ELR (cell line): ENCODE results near the gene MAN2B2.
"Not testable (repeated sequence)": the region's sequence is repeated elsewhere in the genome, so short reads cannot be mapped to it uniquely, and the experiment has no call there.

ENCODE experiments used
- DNase-seq: peaks from one replicate; pipeline ENCODE4 v3.0.0-alpha.2; 2015; ENCODE audit warnings: low read depth

Gene MAN2B2

DNA sequence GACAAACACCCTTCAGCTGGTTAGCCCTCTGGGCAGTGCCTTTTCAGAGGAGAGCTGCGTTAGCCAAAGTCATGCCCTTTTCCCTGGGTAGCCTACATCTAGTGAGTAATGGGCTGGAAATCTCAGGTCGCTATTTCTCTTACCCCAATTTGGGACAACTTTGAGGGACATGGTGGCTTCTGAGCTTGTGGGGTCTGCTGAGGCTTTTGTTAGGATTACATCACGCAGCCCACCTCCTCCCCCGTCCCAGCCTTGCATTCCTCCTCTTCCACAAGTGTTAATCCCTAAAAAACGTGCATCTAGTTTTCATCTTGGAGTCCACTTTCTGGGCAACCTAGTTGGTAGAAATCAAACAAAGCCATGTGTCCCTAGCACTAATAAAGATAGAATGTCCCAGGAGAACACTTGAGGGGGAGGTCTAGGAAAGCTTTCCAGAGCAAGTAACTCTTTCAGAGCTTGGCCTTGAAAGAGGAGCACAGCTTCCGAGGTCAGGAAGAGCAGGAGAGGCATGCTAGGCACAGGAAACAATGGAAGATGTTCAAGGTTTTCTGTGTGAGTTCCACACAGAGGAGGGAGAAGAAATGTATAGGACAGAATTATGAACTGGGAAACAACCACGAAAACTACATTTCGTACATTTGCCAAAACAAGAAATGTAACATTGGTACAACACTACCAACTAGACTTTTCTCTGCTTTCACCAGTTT lies 68.3 kb downstream of the MAN2B2 start:
- DNase-seq = no peak

- no peak for DNase-seq
Measured at GRCh38 chr4:6644792-6645530, 70.0 kb downstream of the MAN2B2 start.

GRCh38 chr4:6647169-6647568 lies 72.2 kb downstream of the MAN2B2 start:
- no peak for DNase-seq

DNA sequence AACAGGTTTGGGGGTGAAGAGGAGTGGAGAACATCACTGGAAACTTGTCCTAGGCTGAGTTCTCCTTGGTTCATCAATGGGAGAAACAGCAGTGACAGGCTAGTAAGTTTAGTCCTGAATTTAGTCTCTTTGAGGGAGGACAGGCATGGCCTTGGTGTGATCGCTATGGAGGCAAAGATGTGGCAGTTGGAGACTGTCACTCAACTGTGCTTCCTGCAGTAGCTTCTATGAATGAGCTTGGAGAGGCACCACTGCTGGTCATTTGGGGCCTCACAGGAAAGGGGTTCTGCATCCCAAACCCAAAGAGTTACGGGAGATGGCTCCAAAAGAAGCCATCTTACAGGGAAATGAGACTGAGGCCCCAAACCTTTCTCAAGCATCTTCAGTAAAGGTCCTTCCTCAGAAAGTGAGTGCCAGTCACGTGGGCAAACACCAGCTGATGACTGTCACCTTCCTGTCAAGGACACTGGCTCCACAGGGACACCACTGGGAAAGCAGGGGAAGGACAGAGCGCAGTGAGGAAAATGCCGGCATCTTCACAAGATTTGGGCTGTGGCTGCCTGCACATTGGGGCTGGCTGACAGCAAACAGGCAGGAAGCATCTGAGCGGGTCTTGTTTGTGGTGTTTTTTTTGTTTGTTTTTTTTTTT lies 72.7 kb downstream of the MAN2B2 start:
- no peak for DNase-seq

- DNase-seq = no peak
Measured at GRCh38 chr4:6649216-6649615, 74.2 kb downstream of the MAN2B2 start.

DNA sequence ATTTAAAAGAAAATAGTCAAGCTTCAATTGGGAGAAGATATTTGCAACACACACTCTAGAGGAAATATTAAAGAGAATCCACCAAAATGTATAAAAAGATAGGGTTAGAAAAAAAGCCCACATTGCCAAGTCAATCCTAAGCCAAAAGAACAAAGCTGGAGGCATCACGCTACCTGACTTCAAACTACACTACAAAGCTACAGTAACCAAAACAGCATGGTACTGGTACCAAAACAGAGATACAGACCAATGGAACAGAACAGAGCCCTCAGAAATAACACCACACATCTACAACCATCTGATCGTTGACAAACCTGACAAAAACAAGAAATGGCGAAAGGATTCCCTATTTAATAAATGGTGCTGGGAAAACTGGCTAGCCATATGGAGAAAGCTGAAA lies 79.2 kb downstream of the MAN2B2 start:
- not testable (repeated sequence) for DNase-seq

DNA sequence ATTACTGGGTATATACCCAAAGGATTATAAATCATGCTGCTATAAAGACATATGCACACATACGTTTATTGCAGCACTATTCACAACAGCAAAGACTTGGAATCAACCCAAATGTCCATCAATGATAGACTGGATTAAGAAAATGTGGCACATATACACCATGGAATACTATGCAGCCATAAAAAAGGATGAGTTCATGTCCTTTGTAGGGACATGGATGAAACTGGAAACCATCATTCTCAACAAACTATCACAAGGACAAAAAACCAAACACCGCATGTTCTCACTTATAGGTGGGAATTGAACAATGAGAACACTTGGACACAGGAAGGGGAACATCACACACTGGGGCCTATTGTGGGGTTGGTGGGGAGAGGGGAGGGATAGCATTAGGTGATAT lies 80.3 kb downstream of the MAN2B2 start:
- DNase-seq = not testable (repeated sequence)

GRCh38 chr4:6655924-6656323 lies 80.9 kb downstream of the MAN2B2 start:
- DNase-seq = no peak

DNA sequence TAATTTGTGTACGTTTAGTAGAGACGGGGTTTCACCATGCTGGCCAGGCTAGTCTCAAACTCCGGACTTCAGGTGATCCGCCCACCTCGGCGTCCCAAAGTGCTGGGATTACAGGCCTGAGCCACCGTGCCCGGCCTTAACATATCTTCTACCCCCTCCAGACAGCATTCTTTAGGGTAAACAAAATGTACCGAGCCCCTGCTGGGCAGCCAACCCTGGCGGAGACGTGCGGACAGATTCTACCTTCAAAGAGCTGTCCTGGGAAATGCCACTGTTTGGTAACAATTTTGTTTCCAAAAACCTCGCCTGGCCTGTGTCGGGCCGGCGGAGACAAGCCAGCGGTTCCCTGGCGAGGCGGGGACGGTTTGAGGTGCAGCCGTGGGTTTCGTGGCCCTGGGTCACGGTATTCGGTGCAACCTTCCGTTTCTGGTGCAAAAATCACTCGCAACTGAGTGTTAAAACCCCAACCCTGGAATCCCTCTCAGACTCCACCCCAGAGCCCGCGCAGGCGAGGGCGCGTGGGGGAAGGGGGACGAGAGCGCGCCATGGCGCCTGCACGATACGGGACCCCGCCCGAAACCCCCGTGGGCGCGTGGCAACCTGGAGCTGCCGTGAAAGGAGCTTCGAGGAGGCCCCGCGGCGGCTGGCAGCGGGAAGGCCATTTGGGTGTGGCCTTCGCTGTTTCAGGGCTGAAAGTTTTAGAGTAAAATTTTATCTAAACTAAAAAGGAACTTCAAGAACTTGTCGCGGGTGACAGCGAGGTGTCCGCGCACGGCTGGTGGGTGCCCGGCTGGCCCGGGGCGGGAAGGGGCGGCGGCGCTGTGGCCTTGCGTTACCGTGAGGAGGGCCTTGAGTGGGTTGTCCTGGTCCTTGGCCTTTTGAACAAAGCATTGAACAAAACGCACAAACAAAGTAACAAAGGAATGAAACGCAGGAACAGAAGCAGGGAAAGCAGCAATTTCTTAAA lies 82.5 kb downstream of the MAN2B2 start:
- no peak for DNase-seq

- no peak for DNase-seq
Measured at GRCh38 chr4:6658209-6658595, 83.2 kb downstream of the MAN2B2 start.

DNA sequence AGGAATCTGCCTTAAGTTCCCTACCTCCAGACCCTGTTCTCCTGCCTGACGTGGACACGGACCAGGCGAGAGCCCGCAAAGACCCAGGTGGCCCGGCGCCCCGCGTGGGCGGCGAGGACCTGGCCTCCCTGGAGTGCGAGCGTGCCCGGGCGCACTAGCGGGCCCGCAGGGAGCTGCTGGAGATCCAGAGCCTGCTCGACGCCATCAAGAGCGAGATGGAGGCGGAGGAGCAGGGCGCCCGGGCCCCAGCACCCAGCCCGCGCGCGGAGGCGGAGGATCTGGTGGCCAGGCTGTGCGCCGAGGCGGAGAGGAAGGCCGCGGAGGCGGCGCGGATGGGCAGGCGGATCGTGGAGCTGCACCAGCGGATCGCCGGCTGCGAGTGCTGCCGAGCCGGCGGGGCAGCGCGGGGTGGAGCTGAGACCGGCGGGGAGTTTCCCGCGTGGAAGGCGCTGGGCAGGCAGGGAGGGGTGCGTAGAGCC lies 83.6 kb downstream of the MAN2B2 start:
- DNase-seq = peak; percentile 28

DNA sequence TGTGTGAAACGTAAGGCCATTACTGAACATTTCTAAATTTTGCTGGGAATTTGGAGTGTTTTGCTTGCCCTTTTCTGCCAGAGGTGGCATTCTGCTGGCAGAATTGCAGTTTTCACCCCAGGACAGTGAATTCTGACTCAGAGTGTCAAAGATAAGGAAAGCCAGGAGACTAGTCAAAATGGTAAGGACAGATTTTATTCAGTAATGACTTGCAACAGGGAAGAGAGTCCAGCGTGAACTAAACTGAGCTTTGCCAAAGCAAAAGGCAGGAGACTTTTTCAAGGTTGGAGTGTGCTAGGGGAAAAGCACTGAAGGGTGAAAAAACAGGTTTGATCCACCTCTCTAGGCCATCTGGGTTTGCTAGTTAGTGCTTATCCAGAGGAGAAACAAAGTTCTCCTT lies 84.9 kb downstream of the MAN2B2 start:
- no peak for DNase-seq

DNA sequence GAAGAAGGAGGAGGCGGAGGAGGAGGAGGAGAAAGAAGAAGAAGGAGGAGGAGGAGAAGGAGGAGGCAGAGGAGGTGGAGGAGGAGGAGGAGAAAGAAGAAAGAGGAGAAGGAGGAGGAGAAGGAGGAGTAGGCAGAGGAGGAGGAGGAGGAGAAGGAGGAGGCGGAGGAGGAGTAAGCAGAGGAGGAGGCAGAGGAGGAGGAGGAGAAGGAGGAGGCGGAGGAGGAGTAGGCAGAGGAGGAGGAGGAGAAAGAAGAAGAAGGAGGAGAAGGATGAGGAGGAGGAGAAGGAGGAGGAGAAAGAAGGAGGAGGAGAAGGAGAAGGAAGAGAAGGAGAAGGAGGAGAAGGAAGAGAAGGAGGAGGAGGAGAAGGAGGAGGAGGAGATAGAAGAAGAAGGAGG lies 85.4 kb downstream of the MAN2B2 start:
- DNase-seq = no peak

DNA sequence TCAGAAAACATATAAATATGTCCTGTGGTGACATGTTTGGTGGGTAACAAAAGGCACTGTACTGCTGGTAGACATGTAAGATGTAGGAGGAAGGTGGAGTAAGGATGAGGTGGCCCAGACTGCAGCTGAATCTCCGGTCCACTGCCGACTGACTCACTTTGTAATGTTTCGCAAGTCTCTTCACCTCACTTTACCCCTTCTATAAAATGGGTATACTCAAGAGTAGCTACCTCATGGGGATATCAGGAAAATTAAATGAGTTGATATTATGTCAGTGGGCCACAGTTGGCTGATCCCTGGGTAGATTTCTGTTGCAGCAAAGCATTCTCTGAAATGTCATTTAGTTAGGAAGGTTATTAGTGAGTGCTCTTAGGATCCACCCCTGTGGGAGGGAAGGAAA lies 87.6 kb downstream of the MAN2B2 start:
- no peak for DNase-seq

DNA sequence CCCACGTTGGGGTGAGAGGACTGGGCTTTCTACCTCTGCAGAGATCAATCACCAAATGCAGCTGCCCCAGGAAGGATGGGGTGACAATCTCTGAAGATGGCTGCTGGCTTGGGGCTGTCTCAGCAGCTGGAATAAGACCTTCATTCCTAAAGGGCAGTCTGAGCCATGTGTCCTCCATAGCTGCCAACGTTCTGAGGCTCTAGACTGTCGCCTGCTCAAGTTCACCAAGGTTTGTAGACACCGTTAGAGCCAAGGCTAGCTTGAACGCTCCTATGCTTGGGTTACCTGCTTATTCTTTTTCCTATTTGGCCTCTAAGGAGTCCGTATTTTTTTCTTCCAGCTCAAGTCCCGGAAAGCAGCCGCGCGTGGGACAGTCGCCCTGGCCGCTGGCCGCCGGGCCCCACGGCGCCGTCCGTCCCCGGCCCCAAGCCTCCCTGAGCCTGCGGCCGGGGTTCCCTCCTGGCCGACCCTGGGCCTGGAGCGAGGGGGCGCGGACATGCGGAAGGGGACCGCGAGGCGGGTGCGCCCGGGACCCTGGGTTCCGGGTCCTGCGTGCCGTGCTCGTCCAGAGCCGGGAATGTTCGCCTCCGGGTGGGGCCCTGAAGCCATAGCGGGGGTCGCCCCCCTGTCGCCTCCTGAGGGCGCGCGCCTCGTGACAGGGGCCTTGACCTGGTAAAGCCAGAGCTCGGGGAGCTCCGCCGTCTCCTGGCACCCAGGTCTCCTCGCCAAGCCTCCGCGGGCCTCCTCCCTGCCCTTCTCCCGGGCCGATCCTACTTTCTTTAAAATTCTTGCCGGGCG lies 88.8 kb downstream of the MAN2B2 start:
- no peak for DNase-seq

DNA sequence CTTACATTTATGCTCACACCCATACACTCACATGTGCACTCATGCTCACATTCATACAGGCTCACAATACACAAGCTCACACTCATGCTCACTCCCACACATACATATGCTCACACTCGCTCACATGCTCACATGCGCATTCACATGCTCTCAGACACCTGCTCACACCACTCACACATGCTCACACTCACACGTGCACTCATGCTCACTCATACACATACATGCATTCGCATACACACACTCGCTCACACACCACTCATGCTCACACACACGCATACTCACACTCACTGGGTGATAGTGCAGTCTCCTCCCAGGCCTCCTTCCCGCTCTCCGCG lies 90.3 kb downstream of the MAN2B2 start:
- DNase-seq = no peak

- DNase-seq = peak; percentile 67
Measured at GRCh38 chr4:6668391-6668790, 93.4 kb downstream of the MAN2B2 start.

DNA sequence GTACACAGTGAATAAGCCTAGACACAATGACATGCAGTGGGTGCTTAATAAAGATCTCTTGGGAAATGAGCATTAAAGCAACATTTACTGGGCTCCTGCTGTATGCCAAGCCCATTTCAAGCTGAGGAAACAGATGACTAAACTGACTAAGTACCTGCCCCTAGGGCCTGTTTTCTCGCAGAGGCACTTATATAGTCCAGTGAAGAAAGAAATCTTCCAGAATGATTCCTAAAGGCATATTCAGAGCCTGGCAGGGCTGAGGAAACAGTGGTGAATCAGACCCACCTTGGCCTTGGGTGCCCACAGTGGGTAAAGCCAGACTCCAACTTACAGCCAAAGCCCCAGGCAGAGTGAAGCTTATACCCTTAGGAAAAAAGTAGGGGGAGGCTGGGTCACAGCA lies 96.7 kb downstream of the MAN2B2 start:
- DNase-seq = peak; percentile 21

DNA sequence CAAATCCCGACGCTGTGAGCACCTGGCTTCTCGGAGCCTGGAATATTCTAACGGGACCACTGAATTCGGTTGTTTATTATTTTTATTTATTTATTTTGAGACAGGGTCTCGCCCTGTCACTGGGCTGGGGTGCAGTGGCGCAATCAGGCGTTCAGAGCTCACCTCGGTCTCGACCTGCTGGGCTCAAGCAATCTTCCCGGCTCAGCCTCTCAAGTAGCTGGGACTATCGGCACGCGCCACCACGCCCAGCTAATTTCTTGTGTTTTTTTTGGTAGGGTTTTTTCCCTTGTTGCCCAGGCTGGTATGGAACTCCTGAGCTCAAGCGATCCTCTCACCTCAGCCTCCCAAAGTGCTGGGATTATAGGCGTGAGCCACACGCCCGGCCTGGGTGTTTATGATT lies 97.1 kb downstream of the MAN2B2 start:
- DNase-seq = no peak

DNA sequence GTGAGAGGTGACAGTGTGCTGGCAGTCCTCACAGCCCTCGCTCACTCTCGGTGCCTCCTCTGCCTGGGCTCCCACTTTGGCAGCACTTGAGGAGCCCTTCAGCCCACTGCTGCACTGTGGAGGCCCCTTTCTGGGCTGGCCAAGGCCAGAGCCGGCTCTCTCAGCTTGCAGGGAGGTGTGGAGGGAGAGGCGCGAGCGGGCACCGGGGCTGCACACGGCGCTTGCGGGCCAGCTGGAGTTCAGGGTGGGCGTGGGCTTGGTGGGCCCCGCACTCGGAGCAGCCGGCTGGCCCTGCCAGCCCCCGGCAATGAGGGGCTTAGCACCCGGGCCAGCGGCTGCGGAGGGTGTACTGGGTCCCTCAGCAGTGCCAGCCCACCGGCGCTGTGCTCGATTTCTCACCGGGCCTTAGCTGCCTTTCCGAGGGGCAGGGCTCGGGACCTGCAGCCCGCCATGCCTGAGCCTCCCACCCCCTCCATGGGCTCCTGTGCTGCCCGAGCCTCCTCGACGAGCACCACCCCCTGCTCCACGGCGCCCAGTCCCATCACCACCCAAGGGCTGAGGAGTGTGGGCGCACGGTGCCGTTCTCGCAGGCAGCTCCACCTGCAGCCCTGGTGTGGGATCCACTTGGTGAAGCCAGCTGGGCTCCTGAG lies 97.7 kb downstream of the MAN2B2 start:
- not testable (repeated sequence) for DNase-seq
